ENCODE data around the gene KCNJ12. TPM values are rescaled to one million over a fixed set of nuclear protein-coding genes. Genes with fewer than 3 reads are reported as not detected.
A peak's percentile ranks its signal among the peaks of the same experiment; 100 is the strongest.

The KCNJ12 gene
- total RNA-seq, 6 donors from 2014 or later, result 1.2 to 3.8 (median 2.0) TPM

DNA sequence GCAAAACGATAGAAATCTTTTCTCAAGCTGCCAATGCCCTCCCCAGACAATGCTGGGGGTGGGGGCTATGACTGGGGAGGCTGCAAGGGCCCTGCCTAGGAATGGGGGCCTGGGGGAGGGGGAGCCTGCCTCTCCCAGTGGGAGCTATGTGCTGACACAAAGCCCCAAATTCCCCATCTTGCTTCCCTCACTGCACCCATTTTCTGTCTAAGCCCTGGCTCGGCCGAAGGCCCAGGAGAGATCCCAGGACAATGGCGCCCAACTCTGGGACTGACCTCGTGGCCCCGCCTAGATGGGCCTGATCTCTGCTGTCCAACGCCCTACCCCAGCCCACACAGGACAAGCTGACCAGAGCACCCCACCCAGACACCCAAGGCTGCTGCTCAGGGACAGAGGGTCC lies 11.1 kb upstream of the KCNJ12 start:
- no peaks in the 10 kb centered on the region for H3K36me3 ChIP-seq
- H3K9me3 ChIP-seq, result no peaks in the 10 kb centered on the region
- H3K4me3 ChIP-seq, result no peak overlapping the region
- peaks cover 0 to 3% (median 0%) of the 10 kb centered on the region in 4 donors for H3K4me1 ChIP-seq
- no peak for TF ChIP-seq POLR2AphosphoS5 (IDR thresholded peaks at IDR 0.05)
- no peak for TF ChIP-seq EP300 (IDR thresholded peaks at IDR 0.05)
- no peak for TF ChIP-seq POLR2A (IDR thresholded peaks at IDR 0.05)
- TF ChIP-seq, protein P1, sequence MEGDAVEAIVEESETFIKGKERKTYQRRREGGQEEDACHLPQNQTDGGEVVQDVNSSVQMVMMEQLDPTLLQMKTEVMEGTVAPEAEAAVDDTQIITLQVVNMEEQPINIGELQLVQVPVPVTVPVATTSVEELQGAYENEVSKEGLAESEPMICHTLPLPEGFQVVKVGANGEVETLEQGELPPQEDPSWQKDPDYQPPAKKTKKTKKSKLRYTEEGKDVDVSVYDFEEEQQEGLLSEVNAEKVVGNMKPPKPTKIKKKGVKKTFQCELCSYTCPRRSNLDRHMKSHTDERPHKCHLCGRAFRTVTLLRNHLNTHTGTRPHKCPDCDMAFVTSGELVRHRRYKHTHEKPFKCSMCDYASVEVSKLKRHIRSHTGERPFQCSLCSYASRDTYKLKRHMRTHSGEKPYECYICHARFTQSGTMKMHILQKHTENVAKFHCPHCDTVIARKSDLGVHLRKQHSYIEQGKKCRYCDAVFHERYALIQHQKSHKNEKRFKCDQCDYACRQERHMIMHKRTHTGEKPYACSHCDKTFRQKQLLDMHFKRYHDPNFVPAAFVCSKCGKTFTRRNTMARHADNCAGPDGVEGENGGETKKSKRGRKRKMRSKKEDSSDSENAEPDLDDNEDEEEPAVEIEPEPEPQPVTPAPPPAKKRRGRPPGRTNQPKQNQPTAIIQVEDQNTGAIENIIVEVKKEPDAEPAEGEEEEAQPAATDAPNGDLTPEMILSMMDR (IDR thresholded peaks at IDR 0.05), result no peak
- H3K27me3 ChIP-seq, result no peaks in the 10 kb centered on the region
- WGBS, 2 donors, result 75 to 88% methylated on average over 3 to 7 of the region's 7 CpGs
- no peak overlapping the region for H3K27ac ChIP-seq
- ATAC-seq (ENCODE audit: low FRiP score in 2 of 2), result no peak
- DNase-seq, result no peak

- peaks cover 0 to 5% (median 4%) of the 10 kb centered on the region in 4 donors for H3K4me1 ChIP-seq
- no peaks in the 10 kb centered on the region for H3K9me3 ChIP-seq
- H3K36me3 ChIP-seq, result no peaks in the 10 kb centered on the region
- no peaks in the 10 kb centered on the region for H3K27me3 ChIP-seq
- no peak overlapping the region for H3K27ac ChIP-seq
- TF ChIP-seq POLR2AphosphoS5 (IDR thresholded peaks at IDR 0.05) (no peak), EP300 (IDR thresholded peaks at IDR 0.05) (no peak), POLR2A (IDR thresholded peaks at IDR 0.05) (no peak)
- TF ChIP-seq, protein P1 (IDR thresholded peaks at IDR 0.05), result no peak
- ATAC-seq (ENCODE audit: low FRiP score in 2 of 2) (peak in 1 of 2 donors; percentile 3), DNase-seq (no peak)
- H3K4me3 ChIP-seq, result no peak overlapping the region
- 73 to 83% methylated on average over 13 to 15 of the region's 15 CpGs for WGBS, 2 donors
Measured at GRCh38 chr17:21368545-21369246, 7.5 kb upstream of the KCNJ12 start.

DNA sequence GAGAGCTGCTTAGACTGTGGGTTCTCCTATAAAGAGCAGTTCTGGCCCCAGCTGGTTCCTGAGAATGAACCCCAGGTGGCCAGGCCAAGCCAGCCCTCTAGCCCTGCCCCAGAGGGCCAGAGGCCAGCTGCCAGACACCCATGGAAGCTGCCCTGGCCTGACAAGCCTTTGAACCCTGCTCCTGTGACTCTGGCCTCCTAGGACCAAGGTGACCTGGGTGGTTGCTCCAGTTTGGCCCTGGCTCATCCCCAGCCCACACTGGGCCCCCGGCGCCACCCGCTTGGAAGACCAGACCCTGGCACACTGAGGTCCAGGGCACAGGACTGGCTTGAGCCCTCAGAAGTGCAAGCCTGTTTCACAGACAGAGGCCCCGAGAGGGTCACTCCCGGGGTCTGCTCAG lies 6.8 kb upstream of the KCNJ12 start:
- Histone ChIP-seq H3K27me3 (no peaks in the 10 kb centered on the region), H3K9me3 (no peaks in the 10 kb centered on the region), H3K27ac (no peak overlapping the region), H3K4me1 (peaks cover 0 to 5% (median 4%) of the 10 kb centered on the region in 4 donors), H3K36me3 (no peaks in the 10 kb centered on the region), H3K4me3 (no peak overlapping the region)
- DNase-seq (no peak), ATAC-seq (ENCODE audit: low FRiP score in 2 of 2) (no peak)
- WGBS, 2 donors, result 96 to 100% methylated on average over 3 to 5 of the region's 5 CpGs
- TF ChIP-seq POLR2AphosphoS5 (IDR thresholded peaks at IDR 0.05) (no peak), EP300 (IDR thresholded peaks at IDR 0.05) (no peak), POLR2A (IDR thresholded peaks at IDR 0.05) (no peak)
- TF ChIP-seq, protein P1 (IDR thresholded peaks at IDR 0.05), result no peak

DNA sequence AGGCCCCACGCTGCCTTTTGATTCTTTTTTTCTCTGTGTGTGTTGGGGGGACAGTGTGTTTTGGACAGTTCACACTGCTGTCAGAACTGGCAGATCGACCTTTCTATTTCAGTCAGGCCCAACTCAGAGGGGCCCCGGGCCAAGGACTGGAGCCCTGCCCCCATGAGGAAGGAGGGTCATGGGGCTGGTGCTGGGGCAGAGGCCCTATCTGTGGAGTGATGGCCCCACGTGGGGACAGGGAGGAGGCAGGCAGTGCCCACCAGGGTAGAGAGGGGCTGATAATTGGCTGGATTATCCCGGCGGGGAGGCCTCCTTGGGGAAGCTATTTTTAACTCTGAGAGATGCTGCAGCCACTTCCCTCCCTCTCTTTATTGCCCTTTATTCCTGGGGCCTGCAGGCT lies 5.7 kb upstream of the KCNJ12 start:
- Histone ChIP-seq H3K4me3 (no peak overlapping the region), H3K27me3 (no peaks in the 10 kb centered on the region), H3K36me3 (no peaks in the 10 kb centered on the region), H3K4me1 (peaks cover 0 to 5% (median 4%) of the 10 kb centered on the region in 4 donors), H3K9me3 (no peaks in the 10 kb centered on the region), H3K27ac (peak overlapping the region in 1 of 4 donors; percentile 10)
- ATAC-seq (ENCODE audit: low FRiP score in 2 of 2) (no peak), DNase-seq (no peak)
- 23 to 30% methylated on average over 2 to 6 of the region's 6 CpGs for WGBS, 2 donors
- TF ChIP-seq, protein P1 (IDR thresholded peaks at IDR 0.05), result no peak
- TF ChIP-seq EP300 (IDR thresholded peaks at IDR 0.05) (no peak), POLR2A (IDR thresholded peaks at IDR 0.05) (no peak), POLR2AphosphoS5 (IDR thresholded peaks at IDR 0.05) (no peak)
